Activated T-helper 2 cell treated with anti-CD3 and anti-CD28 coated beads, Interferon-gamma antibody, Interleukin-2, Interleukin-4, amounts not matched to agents 10 μg/mL and 5 μg/mL and 100 μg/mL, durations not matched to agents 14 hours and 24 hours and 36 hours (primary cell): ENCODE measurements around the gene SND1. TPM values are rescaled to one million over a fixed set of nuclear protein-coding genes. Genes with fewer than 3 reads are reported as not detected.
A peak's percentile ranks its signal among the peaks of the same experiment; 100 is the strongest.

Experiments used
- DNase-seq: peaks from one replicate; pipeline ENCODE4 v3.0.0; 2021; ENCODE audit warnings: low spot score
- H3K27ac Mint-ChIP-seq: one replicate; pipeline ENCODE4 v1.8.0; 2021; ENCODE audit warnings: mixed read lengths
- H3K27me3 Mint-ChIP-seq: one replicate; pipeline ENCODE4 v1.8.0; 2021; ENCODE audit warnings: low read depth, mixed read lengths
- H3K36me3 Mint-ChIP-seq: one replicate; pipeline ENCODE4 v1.8.0; 2021; ENCODE audit warnings: low read depth, mixed read lengths
- H3K4me1 Mint-ChIP-seq: one replicate; pipeline ENCODE4 v1.8.0; 2021; ENCODE audit warnings: low read depth, mixed read lengths
- H3K4me3 Mint-ChIP-seq: one replicate; pipeline ENCODE4 v1.8.0; 2021; ENCODE audit warnings: low read depth, mild to moderate bottlenecking, moderate library complexity, mixed read lengths
- H3K9me3 Mint-ChIP-seq: one replicate; pipeline ENCODE4 v1.8.0; 2021; ENCODE audit warnings: mixed read lengths
- intact Hi-C: fragments of 100-400 bp; cut with micrococcal nuclease; formaldehyde crosslinking; loops from one replicate; pipeline ENCODE4 v1.15.1; 2023
- total RNA-seq: library from RNA; stranded (reverse); gene quantifications from 2 replicates; pipeline ENCODE4 v1.2.3, GENCODE V29; 2022

SND1 gene
- total RNA-seq, 1 donor from 2014 or later = 311 TPM

DNA sequence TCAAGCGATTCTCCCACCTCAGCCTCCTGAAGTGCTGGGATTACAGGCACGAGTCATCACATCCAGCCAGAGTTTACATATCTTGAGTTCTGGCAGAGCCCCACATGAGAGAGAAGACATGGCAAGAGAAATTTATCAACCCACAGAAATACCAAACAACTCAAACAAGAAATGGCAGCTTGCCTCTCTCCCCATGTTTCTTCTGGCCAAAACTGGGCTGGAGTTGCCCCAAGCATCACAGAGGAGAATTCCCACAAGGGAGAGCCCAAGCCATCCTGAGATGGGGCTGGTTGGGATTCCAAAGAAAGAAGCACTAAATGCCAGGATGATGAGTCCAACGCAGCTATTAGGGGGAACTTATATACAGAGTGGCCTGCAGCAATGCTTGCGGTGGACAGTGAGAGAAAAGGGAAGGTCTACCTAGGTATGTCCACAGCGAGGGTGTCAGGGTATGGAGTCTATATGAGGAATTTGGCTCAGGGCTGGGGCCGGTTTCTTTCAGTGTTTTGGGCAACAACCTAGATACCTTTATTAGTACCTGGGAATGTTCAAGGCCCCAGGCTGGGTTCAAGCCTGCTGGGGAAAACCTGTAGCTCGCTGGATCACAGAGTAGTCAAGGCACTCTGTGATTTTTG, 19.6 kb upstream of the SND1 start:
- H3K36me3 Mint-ChIP-seq = no peaks in the 10 kb centered on the region
- intact Hi-C loops = no loop called here
- no peaks in the 10 kb centered on the region for H3K9me3 Mint-ChIP-seq
- peaks cover 18% of the 10 kb centered on the region for H3K27me3 Mint-ChIP-seq
- no peak for DNase-seq
- no peak overlapping the region for H3K27ac Mint-ChIP-seq
- peaks cover 6% of the 10 kb centered on the region for H3K4me1 Mint-ChIP-seq
- H3K4me3 Mint-ChIP-seq = no peak overlapping the region

DNA sequence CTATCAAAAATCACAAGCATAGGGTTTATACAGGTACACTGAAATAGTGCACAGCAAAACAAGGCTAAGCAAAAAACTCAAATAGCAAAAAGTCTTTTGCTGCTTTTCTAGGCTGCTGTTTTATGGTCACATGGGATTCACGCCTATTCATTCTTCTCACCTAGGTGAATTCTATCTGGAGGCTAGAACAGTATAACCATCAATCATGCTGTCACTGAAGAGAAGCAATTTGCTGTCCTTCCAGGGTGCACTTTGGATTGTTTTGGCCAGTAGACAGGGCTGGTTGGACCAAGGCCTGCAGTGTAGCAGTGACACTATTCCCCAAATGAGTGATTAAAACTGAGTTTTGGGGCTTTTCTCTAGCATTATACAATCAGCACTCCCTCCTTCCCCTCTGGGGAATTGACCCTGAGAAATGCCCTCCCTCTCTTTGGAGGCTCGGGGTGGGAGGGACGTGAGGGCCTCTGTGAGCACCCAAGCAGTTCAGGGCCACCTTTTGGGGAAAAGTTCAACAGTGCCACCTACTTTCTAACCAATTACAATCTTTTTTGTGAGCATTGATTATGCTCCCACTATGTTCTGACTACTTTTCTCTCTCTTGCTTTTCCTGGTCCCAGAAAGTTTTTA, 16.2 kb upstream of the SND1 start:
- Mint-ChIP-seq H3K4me3 (no peak overlapping the region), H3K4me1 (peaks cover 4% of the 10 kb centered on the region), H3K36me3 (no peaks in the 10 kb centered on the region), H3K27me3 (peaks cover 28% of the 10 kb centered on the region), H3K27ac (no peak overlapping the region), H3K9me3 (no peaks in the 10 kb centered on the region)
- intact Hi-C loops = no loop called here
- no peak for DNase-seq

GRCh38 chr7:127638197-127638596, 13.8 kb upstream of the SND1 start:
- Mint-ChIP-seq H3K4me3 (no peak overlapping the region), H3K27me3 (peaks cover 29% of the 10 kb centered on the region), H3K4me1 (peaks cover 4% of the 10 kb centered on the region), H3K27ac (no peak overlapping the region), H3K9me3 (no peaks in the 10 kb centered on the region), H3K36me3 (no peaks in the 10 kb centered on the region)
- DNase-seq = no peak
- intact Hi-C loops = no loop called here

DNA sequence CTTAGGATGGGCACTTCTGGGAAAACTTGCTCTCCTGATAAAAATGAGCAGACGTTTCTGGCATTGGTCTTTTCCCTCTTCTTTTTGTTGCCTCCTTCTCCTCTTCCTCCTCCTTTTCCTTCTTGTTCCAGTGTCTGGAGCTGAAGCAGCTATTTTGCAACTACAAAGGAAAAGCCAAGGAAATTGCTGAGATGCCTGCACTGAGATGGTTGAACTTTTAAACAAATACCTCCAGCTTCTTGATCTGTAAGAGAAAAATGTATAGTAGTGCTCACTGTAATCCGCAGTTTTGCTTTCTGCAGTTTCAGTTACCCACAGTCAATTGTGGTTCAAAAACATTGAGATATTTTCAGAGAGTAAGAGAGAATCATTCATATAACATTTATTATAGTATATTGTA, 7.5 kb upstream of the SND1 start:
- Mint-ChIP-seq H3K27ac (no peak overlapping the region), H3K4me3 (no peak overlapping the region), H3K27me3 (peaks cover 26% of the 10 kb centered on the region), H3K36me3 (no peaks in the 10 kb centered on the region), H3K4me1 (no peaks in the 10 kb centered on the region), H3K9me3 (no peaks in the 10 kb centered on the region)
- intact Hi-C loops = no loop called here
- DNase-seq = no peak

GRCh38 chr7:127647636-127648035, 4.4 kb upstream of the SND1 start:
- Mint-ChIP-seq H3K27me3 (peaks cover 18% of the 10 kb centered on the region), H3K9me3 (no peaks in the 10 kb centered on the region), H3K4me3 (no peak overlapping the region), H3K36me3 (peaks cover 4% of the 10 kb centered on the region), H3K4me1 (peaks cover 3% of the 10 kb centered on the region), H3K27ac (no peak overlapping the region)
- DNase-seq = no peak
- intact Hi-C loops = no loop called here

DNA sequence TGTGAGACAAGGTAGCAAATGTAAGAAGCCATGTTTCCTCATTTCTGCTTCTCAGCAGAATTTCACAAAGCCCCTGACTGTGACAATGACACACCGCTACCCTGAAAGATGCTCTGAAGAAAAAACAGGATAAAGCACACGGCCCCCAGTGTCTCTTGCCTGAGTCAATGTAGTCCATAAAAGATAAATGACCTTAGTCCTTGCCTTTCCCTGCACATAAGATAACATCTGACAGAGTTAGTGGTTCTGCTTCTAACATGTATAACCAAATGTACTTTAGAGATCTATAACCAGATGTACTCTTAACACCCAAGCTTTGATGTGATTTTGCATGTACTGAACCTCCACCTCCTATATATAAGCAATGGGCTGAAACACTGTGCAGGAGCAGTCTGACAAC, 3.0 kb upstream of the SND1 start:
- Mint-ChIP-seq H3K36me3 (peaks cover 17% of the 10 kb centered on the region), H3K9me3 (no peaks in the 10 kb centered on the region), H3K27ac (no peak overlapping the region), H3K4me3 (no peak overlapping the region), H3K27me3 (peaks cover 13% of the 10 kb centered on the region), H3K4me1 (peaks cover 13% of the 10 kb centered on the region)
- DNase-seq = no peak
- intact Hi-C loops = no loop called here

DNA sequence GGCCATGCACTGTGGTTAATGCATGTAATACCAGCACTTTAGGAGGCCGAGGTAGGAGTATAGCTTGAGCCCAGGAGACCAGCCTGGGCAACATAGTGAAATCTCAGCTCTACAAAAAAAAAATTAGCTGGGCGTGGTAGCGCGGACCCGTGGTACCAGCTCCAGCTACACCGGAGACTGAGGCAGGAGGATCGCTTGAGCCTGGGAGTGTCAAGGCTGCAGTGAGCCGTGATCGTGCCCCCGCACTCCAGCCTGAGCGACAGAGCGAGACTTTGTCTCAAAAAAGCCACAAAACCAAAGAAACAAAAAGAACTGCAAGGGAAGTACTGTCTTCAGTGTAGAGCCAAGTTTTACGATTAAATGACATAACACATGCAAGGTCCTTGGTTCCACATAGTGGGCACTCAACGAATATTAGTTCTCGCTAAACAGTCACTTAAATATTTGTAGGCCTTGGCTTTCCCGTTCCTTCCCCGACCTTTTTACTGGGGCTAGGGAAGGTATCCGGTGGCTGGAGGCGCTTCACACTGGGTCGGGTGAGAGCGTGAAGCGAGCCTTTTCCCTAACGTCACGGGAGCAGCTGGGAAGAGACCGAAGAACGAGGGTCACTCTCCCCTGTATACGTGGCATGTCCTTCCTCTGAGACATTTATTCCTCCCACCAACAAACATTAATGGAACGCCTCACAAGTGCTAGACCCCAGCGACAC, 993 bp upstream of the SND1 start:
- H3K4me3 Mint-ChIP-seq = peak overlapping the region; percentile 100
- peaks cover 31% of the 10 kb centered on the region for H3K4me1 Mint-ChIP-seq
- H3K36me3 Mint-ChIP-seq = peaks cover 37% of the 10 kb centered on the region
- DNase-seq = no peak
- intact Hi-C loops = loop anchor here (1.0 to 10.0 kb wide), 3 partner anchors 66 to 259 kb away; partner anchors contain the start of genes GCC1 and ZNF800
- H3K9me3 Mint-ChIP-seq = no peaks in the 10 kb centered on the region
- H3K27ac Mint-ChIP-seq = peak overlapping the region; percentile 99
- peaks cover 7% of the 10 kb centered on the region for H3K27me3 Mint-ChIP-seq

DNA sequence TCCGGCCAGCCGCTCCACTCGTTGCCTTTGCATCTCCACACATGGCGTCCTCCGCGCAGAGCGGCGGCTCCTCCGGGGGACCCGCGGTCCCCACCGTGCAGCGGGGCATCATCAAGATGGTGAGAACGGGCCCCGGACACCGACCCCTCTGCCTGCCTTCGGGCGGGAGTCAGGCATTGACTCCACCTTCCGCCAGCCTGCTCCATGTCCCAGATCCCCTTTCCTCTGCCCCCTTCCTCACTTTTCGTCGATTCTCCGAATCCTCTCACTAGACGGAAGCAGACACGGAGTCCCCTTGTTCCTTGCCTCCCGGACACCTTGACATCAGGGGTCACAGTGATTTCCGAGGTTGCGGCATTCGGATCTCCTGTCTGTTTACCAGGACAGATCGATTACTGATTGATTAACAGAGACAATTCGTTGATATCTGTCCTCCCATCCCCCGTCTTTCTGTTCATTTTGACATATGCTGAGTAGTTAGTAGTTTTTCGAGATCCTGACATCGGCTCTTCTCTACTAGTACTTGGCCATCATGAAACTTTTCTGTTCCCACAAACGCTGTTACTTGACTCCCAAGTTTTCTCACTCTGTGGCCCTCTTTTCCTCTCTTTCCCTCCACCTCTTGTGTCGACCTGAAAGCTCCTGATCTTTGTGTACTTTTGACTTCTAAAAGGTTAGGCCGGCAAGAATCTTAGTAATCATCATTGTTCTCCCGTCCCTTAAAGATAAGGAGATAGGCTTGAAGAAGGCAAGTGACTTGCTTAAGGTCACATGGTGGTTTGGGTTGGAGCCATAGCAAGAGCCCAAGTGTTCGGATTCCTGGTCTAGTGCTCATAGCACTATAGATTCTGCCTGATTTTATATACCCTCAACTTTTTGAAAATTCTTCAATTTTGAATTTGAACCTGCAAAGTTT, 597 bp downstream of the SND1 start:
- intact Hi-C loops = loop anchor here (2.0 to 10.0 kb wide), 3 partner anchors 202 to 1572 kb away; partner anchors contain the start of genes AHCYL2 and ZNF800
- Mint-ChIP-seq H3K27ac (peak overlapping the region; percentile 99), H3K4me3 (peak overlapping the region; percentile 100), H3K4me1 (peaks cover 34% of the 10 kb centered on the region), H3K36me3 (peaks cover 45% of the 10 kb centered on the region), H3K27me3 (peaks cover under 1% of the 10 kb centered on the region), H3K9me3 (no peaks in the 10 kb centered on the region)
- DNase-seq = no peak

DNA sequence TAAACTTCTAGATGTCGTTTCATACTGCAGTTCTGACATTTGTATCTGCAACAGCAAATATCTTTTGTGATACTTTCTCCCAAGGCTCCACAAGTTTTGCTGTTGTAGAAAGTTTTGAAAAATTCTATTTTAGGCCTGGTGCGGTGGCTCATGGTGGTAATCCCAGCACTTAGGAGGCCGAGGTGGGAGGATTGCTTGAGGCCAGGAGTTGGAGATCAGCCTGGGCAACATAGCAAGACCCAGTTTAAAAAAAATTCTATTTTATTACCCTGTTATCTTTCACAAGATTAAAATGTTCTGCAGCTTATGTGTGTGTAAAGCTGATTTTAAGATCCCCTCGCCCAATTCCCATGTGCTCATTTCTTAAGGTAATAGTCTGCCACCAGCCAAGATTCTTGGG, 1.4 kb downstream of the SND1 start:
- H3K36me3 Mint-ChIP-seq = peaks cover 50% of the 10 kb centered on the region
- intact Hi-C loops = loop anchor here (2.0 to 10.0 kb wide), 3 partner anchors 201 to 1571 kb away; partner anchors contain the start of genes AHCYL2 and ZNF800
- peaks cover 37% of the 10 kb centered on the region for H3K4me1 Mint-ChIP-seq
- DNase-seq = no peak
- H3K9me3 Mint-ChIP-seq = no peaks in the 10 kb centered on the region
- peak overlapping the region; percentile 100 for H3K4me3 Mint-ChIP-seq
- peak overlapping the region; percentile 99 for H3K27ac Mint-ChIP-seq
- no peaks in the 10 kb centered on the region for H3K27me3 Mint-ChIP-seq

GRCh38 chr7:127654404-127655394, 2.7 kb downstream of the SND1 start:
- H3K27me3 Mint-ChIP-seq = no peaks in the 10 kb centered on the region
- intact Hi-C loops = loop anchor here (5.0 to 10.0 kb wide), 2 partner anchors 200 to 262 kb away; partner anchors contain the start of gene ZNF800
- peak overlapping the region; percentile 83 for H3K27ac Mint-ChIP-seq
- no peak for DNase-seq
- H3K4me1 Mint-ChIP-seq = peaks cover 46% of the 10 kb centered on the region
- H3K36me3 Mint-ChIP-seq = peaks cover 61% of the 10 kb centered on the region
- peak overlapping the region; percentile 100 for H3K4me3 Mint-ChIP-seq
- no peaks in the 10 kb centered on the region for H3K9me3 Mint-ChIP-seq

DNA sequence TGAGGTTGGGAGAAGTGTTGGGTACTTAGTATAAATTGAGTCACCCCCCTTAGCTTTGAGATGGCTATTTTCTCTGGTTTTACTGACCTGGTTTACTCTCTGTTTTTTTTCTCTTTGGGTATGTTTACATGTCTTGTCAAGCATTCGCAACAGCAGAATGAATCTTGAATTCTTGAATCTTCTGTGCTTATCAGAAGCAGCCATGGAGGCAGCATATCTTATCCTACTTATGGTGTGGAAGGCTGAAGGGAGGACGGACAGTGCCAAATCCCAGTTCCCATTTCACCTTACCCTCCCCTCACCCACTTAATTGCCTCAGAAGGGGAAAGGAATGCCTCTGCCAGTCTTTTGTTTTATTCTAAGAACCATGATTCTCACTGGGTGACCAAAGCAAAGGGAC, 3.7 kb downstream of the SND1 start:
- Mint-ChIP-seq H3K27me3 (no peaks in the 10 kb centered on the region), H3K9me3 (no peaks in the 10 kb centered on the region), H3K27ac (no peak overlapping the region), H3K4me3 (no peak overlapping the region), H3K36me3 (peaks cover 71% of the 10 kb centered on the region), H3K4me1 (peaks cover 50% of the 10 kb centered on the region)
- intact Hi-C loops = loop anchor here (10.0 kb wide), 1 partner anchor 199 kb away; no protein-coding TSS in a partner anchor
- DNase-seq = no peak
